GM12878 (cell line): ENCODE results near the gene SLC12A7. TPM values are rescaled to one million over a fixed set of nuclear protein-coding genes. Genes with fewer than 3 reads are reported as not detected.

Experiments
- ATAC-seq: fragments of 200-7000 bp; cut with Tn5 transposase; 3 replicates; pipeline ENCODE4 v1.9.1; 2020; ENCODE audit warnings: mild to moderate bottlenecking, moderate library complexity
- BruUV-seq: library from RNA; stranded (reverse); fragments of 400-500 nt; replicated peaks from 2 replicates; lab custom pipeline; 2021; lab: Mats Ljungman, UMichigan
- CTCF ChIA-PET: fragments of 300-600 bp; sonication (Branson Sonifier 250); formaldehyde crosslinking; extraction: SDS; loops from one replicate; lab custom pipeline; 2021; ENCODE audit warnings: inconsistent platforms; lab: Yijun Ruan, JAX
- POLR2A ChIA-PET: fragments of 350-600 bp; formaldehyde crosslinking; extraction: SDS; loops from one replicate; lab custom pipeline; 2021; ENCODE audit warnings: inconsistent platforms; lab: Charles Lee
- RAD21 ChIA-PET: fragments of 300-600 bp; sonication (Branson Sonifier 250); formaldehyde crosslinking; loops from one replicate; lab custom pipeline; 2023; ENCODE audit warnings: antibody characterized with exemption; ENCODE audit not compliant: unreplicated experiment; lab: Charles Lee
- SMC1A ChIA-PET: fragments of 300-600 bp; sonication (Branson Sonifier 250); formaldehyde crosslinking; loops from one replicate; lab custom pipeline; 2023; ENCODE audit not compliant: unreplicated experiment, uncharacterized antibody; lab: Charles Lee
- DNase-seq: peaks from one replicate; pipeline ENCODE4 v3.0.0-alpha.2; 2011; ENCODE audit warnings: low read depth, low spot score
- FAIRE-seq: peaks from 3 replicates; lab custom pipeline; 2011; peaks lifted over from hg19 to GRCh38; lab: Jason Lieb, UNC
- H2AFZ ChIP-seq: 2 replicates; pipeline ENCODE4 v1.6.0; 2011; ENCODE audit warnings: low read depth, low read length, control low read depth; ENCODE audit not compliant: control insufficient read depth
- H3K27ac ChIP-seq: 2 replicates; pipeline ENCODE4 v1.5.1; 2011; ENCODE audit warnings: control low read depth; ENCODE audit not compliant: control insufficient read depth, insufficient read depth
- H3K27me3 ChIP-seq, 2 experiments: replicated peaks in 1 of 2; 2 replicates each; pipeline versions ENCODE4 v1.6.0 to v1.6.1; 2011; ENCODE audit warnings: low read length in 1 of 2; ENCODE audit not compliant: control insufficient read depth in 2 of 2, insufficient read depth in 2 of 2
- H3K36me3 ChIP-seq, 2 experiments: 2 replicates each; pipeline ENCODE4 v1.5.1; 2011; ENCODE audit warnings: low read length in 1 of 2; ENCODE audit not compliant: control insufficient read depth in 2 of 2, insufficient read depth in 2 of 2
- H3K4me1 ChIP-seq: 2 replicates; pipeline ENCODE4 v1.6.1; 2011; ENCODE audit warnings: mild to moderate bottlenecking, low read length, moderate library complexity, mixed read lengths; ENCODE audit not compliant: control insufficient read depth, insufficient read depth
- H3K4me2 ChIP-seq: 2 replicates; pipeline ENCODE4 v1.6.0; 2011; ENCODE audit warnings: control low read depth; ENCODE audit not compliant: control insufficient read depth, insufficient read depth
- H3K4me3 ChIP-seq: fragments of 200-600 bp; sonication (generic); 2 replicates; pipeline ENCODE4 v1.5.1; 2016
- H3K79me2 ChIP-seq: 2 replicates; pipeline ENCODE4 v1.6.0; 2011; ENCODE audit warnings: low read length; ENCODE audit not compliant: control insufficient read depth, insufficient read depth
- H3K9ac ChIP-seq: 2 replicates; pipeline ENCODE4 v1.8.0; 2011; ENCODE audit warnings: low read length, control low read depth, mixed read lengths; ENCODE audit not compliant: control insufficient read depth, insufficient read depth
- H3K9me3 ChIP-seq: replicated peaks from 3 replicates; pipeline ENCODE4 v1.5.1; 2011; ENCODE audit warnings: mild to moderate bottlenecking, low read length; ENCODE audit not compliant: control insufficient read depth, insufficient read depth
- H4K20me1 ChIP-seq: 2 replicates; pipeline ENCODE4 v1.6.0; 2011; ENCODE audit not compliant: control insufficient read depth, insufficient read depth
- CREM ChIP-seq: IDR thresholded peaks from 2 replicates; pipeline ENCODE4 v1.6.1; 2014; ENCODE audit warnings: antibody characterized with exemption, low read depth
- DPF2 ChIP-seq: fragments of 450-650 bp; IDR thresholded peaks from 2 replicates; pipeline ENCODE4 v1.6.1; 2017; ENCODE audit warnings: mild to moderate bottlenecking
- GABPA ChIP-seq: IDR thresholded peaks from 2 replicates; pipeline ENCODE4 v1.6.1; 2014; ENCODE audit warnings: antibody characterized with exemption, low read depth, mild to moderate bottlenecking, inconsistent platforms
- NR2F1 ChIP-seq: fragments of 450-650 bp; conservative IDR thresholded peaks from 2 replicates; pipeline ENCODE4 v1.6.1; 2017; ENCODE audit warnings: mild to moderate bottlenecking
- RB1 ChIP-seq: fragments of 450-650 bp; formaldehyde crosslinking; IDR thresholded peaks from 2 replicates; pipeline ENCODE4 v1.6.1; 2017; ENCODE audit warnings: mild to moderate bottlenecking, borderline replicate concordance
- SMAD1 ChIP-seq: fragments of 450-650 bp; IDR thresholded peaks from 2 replicates; pipeline ENCODE4 v1.6.1; 2018; ENCODE audit warnings: mild to moderate bottlenecking, low read depth; ENCODE audit not compliant: partially characterized antibody
- whole genome bisulfite sequencing: methylation state at CpG from one replicate; pipeline ENCODE4 v1.1.6; 2016; ENCODE audit warnings: low lambda C conversion rate; ENCODE audit not compliant: insufficient replicate concordance, insufficient coverage; ENCODE audit errors: missing lambda C conversion rate; 5-methylcytosine and 5-hydroxymethylcytosine counted together
- in situ Hi-C: fragments of 300-500 bp; cut with MboI; formaldehyde crosslinking; loops from 9 replicates; pipeline ENCODE4 v1.14.3; 2018; ENCODE audit warnings: mixed read lengths
- intact Hi-C: fragments of 100-400 bp; cut with micrococcal nuclease; formaldehyde crosslinking; loops from one replicate; pipeline ENCODE4 v1.14.2; 2022; ENCODE audit not compliant: unreplicated experiment
- polyA plus RNA-seq, 11 experiments: library from polyadenylated mRNA; depleted of rRNA in 4 of 11; unstranded in 6 of 11; stranded (reverse) in 5 of 11; fragments of >200 nt; fragmentation: Nextera tagmentation in 4 of 11; fragmentation: Illumina TruSeq in 1 of 11; extraction: Ambion mirVana in 4 of 11; extraction: Trizol in 1 of 11; gene quantifications; 1 replicate in 1 of 11; 2 replicates in 10 of 11; pipeline versions ENCODE4 v1.2.1 to v1.2.3, GENCODE V29; 2011 to 2016; ENCODE audit warnings: inconsistent platforms in 2 of 11, missing spikeins in 2 of 11, low read depth in 1 of 11
- total RNA-seq, 4 experiments: library from RNA; depleted of rRNA in 3 of 4; stranded (reverse); fragments of >200 nt in 3 of 4; fragmentation: Illumina TruSeq in 1 of 4; extraction: Trizol in 1 of 4; gene quantifications; 2 replicates each; pipeline versions ENCODE4 v1.2.1 to v1.2.3, GENCODE V29; 2013 to 2021

SLC12A7 gene
- total and polyA plus RNA-seq, 10 of the 15 experiments (the other 5 are each of a cell fraction or from before 2014, with no cell fraction given): 0.10 to 10.0 (median 2.9) TPM

GRCh38 chr5:1124205-1125029 lies 12.6 kb upstream of the SLC12A7 start:
- no TSS peak for BruUV-seq
- H4K20me1 ChIP-seq: no peaks in the 10 kb centered on the region
- FAIRE-seq (no peak), DNase-seq (no peak), ATAC-seq (no peak)
- no peak overlapping the region for H2AFZ ChIP-seq
- H3K36me3 ChIP-seq: no peaks in the 10 kb centered on the region
- in situ Hi-C loops (no loop called here), intact Hi-C loops (no loop called here)
- no peak overlapping the region for H3K27ac ChIP-seq
- H3K4me2 ChIP-seq: no peak overlapping the region
- ChIA-PET SMC1A (interaction anchor here (1.5 to 2.6 kb wide), 2 partner anchors 9 to 16 kb away, joined by 4 to 8 read pairs; no protein-coding TSS in a partner anchor), RAD21 (interaction anchor here (1.5 kb wide), 1 partner anchor 15 kb away, joined by 4 read pairs; no protein-coding TSS in a partner anchor), POLR2A (interaction anchor here (0.6 to 1.2 kb wide), 2 partner anchors 9 to 131 kb away, joined by 3 to 4 read pairs; no protein-coding TSS in a partner anchor), CTCF (interaction anchor here (1.0 to 1.8 kb wide), 2 partner anchors 9 to 11 kb away, joined by 3 to 11 read pairs; no protein-coding TSS in a partner anchor)
- H3K27me3 ChIP-seq: no peaks in the 10 kb centered on the region; a peak in 1 of 4 replicates
- no peaks in the 10 kb centered on the region for H3K9me3 ChIP-seq
- H3K9ac ChIP-seq: no peak overlapping the region
- H3K4me3 ChIP-seq: no peak overlapping the region
- 51% methylated on average over 27 of the region's 27 CpGs for whole genome bisulfite sequencing
- TF ChIP-seq GABPA (no peak), DPF2 (no peak)
- no peaks in the 10 kb centered on the region for H3K79me2 ChIP-seq
- H3K4me1 ChIP-seq: no peaks in the 10 kb centered on the region

GRCh38 chr5:1123418-1124147 lies 11.7 kb upstream of the SLC12A7 start:
- Histone ChIP-seq H3K27me3 (no peaks in the 10 kb centered on the region; a peak in 1 of 4 replicates), H3K4me1 (no peaks in the 10 kb centered on the region), H3K9ac (no peak overlapping the region), H3K36me3 (no peaks in the 10 kb centered on the region), H3K4me3 (no peak overlapping the region), H3K79me2 (no peaks in the 10 kb centered on the region), H4K20me1 (no peaks in the 10 kb centered on the region), H2AFZ (no peak overlapping the region), H3K27ac (no peak overlapping the region), H3K4me2 (no peak overlapping the region), H3K9me3 (no peaks in the 10 kb centered on the region)
- FAIRE-seq (no peak), ATAC-seq (no peak), DNase-seq (no peak)
- WGBS: 54% methylated on average over 20 of the region's 20 CpGs
- SMC1A ChIA-PET: interaction anchor here (1.5 to 2.6 kb wide), 2 partner anchors 10 to 17 kb away, joined by 4 to 8 read pairs; no protein-coding TSS in a partner anchor
- CTCF ChIA-PET: interaction anchor here (1.0 to 1.8 kb wide), 2 partner anchors 10 to 12 kb away, joined by 3 to 11 read pairs; no protein-coding TSS in a partner anchor
- POLR2A ChIA-PET: interaction anchor here (1.2 kb wide), 1 partner anchor 10 kb away, joined by 4 read pairs; no protein-coding TSS in a partner anchor
- intact Hi-C loops (no loop called here), in situ Hi-C loops (no loop called here)
- no TSS peak for BruUV-seq
- no peak for TF ChIP-seq NR2F1
- TF ChIP-seq CREM: no peak
- TF ChIP-seq SMAD1: no peak
- no peak for TF ChIP-seq RB1
- RAD21 ChIA-PET: interaction anchor here (1.5 kb wide), 1 partner anchor 14 kb away, joined by 4 read pairs; no protein-coding TSS in a partner anchor
